Measurements from ENCODE around the gene PROM1.

Gene PROM1

DNA sequence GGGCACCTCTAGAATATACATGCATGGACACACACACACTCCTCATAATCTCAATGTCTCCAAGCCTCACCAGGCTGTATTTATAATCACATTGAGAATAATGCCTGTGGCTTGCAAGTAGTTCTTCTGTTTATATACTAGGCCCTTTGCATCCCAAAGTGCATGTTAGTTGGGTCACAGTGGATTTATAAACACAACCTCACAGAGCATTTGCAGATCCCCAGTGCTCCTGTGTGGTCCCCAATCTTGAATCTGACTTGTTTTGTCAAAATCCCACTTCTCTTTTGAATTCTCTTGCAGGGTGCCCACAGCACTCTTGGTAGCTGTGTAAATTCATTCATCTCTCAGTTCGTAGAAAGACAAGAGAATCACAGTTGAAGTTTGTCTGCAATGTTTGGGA lies 49.6 kb upstream of the PROM1 start:
- TF ChIP-seq KLF7 (tag by site-specific recombination; IDR thresholded peaks at IDR 0.05; ENCODE audit: borderline replicate concordance), result no peak
- no peak for TF ChIP-seq ZNF473 (tag by site-specific recombination; IDR thresholded peaks at IDR 0.05)
- TF ChIP-seq ZNF48 (tag by site-specific recombination; IDR thresholded peaks at IDR 0.05), result no peak
- TF ChIP-seq ZNF777 (tag by site-specific recombination; IDR thresholded peaks at IDR 0.05; ENCODE audit: borderline replicate concordance), result no peak
- TF ChIP-seq ZBTB7A (tag by site-specific recombination; IDR thresholded peaks at IDR 0.05; ENCODE audit: low read depth), result no peak
- TF ChIP-seq, protein P1, sequence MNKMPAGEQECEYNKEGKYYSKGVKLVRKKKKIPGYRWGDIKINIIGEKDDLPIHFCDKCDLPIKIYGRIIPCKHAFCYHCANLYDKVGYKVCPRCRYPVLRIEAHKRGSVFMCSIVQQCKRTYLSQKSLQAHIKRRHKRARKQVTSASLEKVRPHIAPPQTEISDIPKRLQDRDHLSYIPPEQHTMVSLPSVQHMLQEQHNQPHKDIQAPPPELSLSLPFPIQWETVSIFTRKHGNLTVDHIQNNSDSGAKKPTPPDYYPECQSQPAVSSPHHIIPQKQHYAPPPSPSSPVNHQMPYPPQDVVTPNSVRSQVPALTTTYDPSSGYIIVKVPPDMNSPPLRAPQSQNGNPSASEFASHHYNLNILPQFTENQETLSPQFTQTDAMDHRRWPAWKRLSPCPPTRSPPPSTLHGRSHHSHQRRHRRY (tag by site-specific recombination; IDR thresholded peaks at IDR 0.05), result no peak
- TF ChIP-seq, protein P2, sequence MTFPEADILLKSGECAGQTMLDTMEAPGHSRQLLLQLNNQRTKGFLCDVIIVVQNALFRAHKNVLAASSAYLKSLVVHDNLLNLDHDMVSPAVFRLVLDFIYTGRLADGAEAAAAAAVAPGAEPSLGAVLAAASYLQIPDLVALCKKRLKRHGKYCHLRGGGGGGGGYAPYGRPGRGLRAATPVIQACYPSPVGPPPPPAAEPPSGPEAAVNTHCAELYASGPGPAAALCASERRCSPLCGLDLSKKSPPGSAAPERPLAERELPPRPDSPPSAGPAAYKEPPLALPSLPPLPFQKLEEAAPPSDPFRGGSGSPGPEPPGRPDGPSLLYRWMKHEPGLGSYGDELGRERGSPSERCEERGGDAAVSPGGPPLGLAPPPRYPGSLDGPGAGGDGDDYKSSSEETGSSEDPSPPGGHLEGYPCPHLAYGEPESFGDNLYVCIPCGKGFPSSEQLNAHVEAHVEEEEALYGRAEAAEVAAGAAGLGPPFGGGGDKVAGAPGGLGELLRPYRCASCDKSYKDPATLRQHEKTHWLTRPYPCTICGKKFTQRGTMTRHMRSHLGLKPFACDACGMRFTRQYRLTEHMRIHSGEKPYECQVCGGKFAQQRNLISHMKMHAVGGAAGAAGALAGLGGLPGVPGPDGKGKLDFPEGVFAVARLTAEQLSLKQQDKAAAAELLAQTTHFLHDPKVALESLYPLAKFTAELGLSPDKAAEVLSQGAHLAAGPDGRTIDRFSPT (tag by site-specific recombination; IDR thresholded peaks at IDR 0.05), result no peak
- TF ChIP-seq, protein P3, sequence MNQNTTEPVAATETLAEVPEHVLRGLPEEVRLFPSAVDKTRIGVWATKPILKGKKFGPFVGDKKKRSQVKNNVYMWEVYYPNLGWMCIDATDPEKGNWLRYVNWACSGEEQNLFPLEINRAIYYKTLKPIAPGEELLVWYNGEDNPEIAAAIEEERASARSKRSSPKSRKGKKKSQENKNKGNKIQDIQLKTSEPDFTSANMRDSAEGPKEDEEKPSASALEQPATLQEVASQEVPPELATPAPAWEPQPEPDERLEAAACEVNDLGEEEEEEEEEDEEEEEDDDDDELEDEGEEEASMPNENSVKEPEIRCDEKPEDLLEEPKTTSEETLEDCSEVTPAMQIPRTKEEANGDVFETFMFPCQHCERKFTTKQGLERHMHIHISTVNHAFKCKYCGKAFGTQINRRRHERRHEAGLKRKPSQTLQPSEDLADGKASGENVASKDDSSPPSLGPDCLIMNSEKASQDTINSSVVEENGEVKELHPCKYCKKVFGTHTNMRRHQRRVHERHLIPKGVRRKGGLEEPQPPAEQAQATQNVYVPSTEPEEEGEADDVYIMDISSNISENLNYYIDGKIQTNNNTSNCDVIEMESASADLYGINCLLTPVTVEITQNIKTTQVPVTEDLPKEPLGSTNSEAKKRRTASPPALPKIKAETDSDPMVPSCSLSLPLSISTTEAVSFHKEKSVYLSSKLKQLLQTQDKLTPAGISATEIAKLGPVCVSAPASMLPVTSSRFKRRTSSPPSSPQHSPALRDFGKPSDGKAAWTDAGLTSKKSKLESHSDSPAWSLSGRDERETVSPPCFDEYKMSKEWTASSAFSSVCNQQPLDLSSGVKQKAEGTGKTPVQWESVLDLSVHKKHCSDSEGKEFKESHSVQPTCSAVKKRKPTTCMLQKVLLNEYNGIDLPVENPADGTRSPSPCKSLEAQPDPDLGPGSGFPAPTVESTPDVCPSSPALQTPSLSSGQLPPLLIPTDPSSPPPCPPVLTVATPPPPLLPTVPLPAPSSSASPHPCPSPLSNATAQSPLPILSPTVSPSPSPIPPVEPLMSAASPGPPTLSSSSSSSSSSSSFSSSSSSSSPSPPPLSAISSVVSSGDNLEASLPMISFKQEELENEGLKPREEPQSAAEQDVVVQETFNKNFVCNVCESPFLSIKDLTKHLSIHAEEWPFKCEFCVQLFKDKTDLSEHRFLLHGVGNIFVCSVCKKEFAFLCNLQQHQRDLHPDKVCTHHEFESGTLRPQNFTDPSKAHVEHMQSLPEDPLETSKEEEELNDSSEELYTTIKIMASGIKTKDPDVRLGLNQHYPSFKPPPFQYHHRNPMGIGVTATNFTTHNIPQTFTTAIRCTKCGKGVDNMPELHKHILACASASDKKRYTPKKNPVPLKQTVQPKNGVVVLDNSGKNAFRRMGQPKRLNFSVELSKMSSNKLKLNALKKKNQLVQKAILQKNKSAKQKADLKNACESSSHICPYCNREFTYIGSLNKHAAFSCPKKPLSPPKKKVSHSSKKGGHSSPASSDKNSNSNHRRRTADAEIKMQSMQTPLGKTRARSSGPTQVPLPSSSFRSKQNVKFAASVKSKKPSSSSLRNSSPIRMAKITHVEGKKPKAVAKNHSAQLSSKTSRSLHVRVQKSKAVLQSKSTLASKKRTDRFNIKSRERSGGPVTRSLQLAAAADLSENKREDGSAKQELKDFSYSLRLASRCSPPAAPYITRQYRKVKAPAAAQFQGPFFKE (tag by site-specific recombination; IDR thresholded peaks at IDR 0.05; ENCODE audit: borderline replicate concordance), result no peak
- no peak for TF ChIP-seq ZNF426 (tag by site-specific recombination; IDR thresholded peaks at IDR 0.05)
- TF ChIP-seq ZFP69B (tag by site-specific recombination; IDR thresholded peaks at IDR 0.05), result no peak
- TF ChIP-seq ZBTB17 (tag by site-specific recombination; IDR thresholded peaks at IDR 0.05), result no peak
- Histone ChIP-seq H3K9me3 (ENCODE audit: control insufficient read depth, insufficient read depth, low read depth, low read length) (no peaks in the 10 kb centered on the region), H3K36me3 (ENCODE audit: control insufficient read depth in 2 of 2, insufficient read depth in 1 of 2, low read length in 2 of 2) (no peaks in the 10 kb centered on the region), H3K4me3 (ENCODE audit: low read depth, low read length) (no peak overlapping the region), H3K27ac (ENCODE audit: extremely low read depth, low read depth, low read length) (no peak overlapping the region), H3K4me1 (ENCODE audit: control insufficient read depth, insufficient read depth, low read length) (0 out of 2 replicates have a peak, but pooled peaks cover 3% of the 10 kb centered on the region)
- ChIA-PET POLR2A (no interaction called here), CTCF (no interaction called here)

DNA sequence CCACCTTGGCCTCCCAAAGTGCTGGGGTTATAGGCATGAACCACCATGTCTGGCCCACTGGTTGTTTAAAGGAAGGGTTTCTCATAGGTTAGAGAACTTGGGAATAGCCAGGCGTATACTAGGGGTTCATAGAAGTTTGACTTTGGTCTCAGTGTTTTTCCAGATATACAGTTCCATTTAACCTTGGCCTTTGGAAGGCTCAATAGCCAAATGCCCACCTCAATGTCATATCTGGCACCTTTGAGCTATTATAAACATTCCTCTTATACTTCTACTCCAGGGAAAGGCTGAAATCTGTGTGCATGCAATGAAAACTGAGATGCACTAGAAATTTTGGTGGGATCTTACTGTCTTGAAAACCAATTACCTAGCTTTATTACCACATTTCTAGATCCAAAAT lies 47.5 kb upstream of the PROM1 start:
- ChIA-PET POLR2A (interaction anchor here (0.7 kb wide), 1 partner anchor 9 kb away, joined by 3 read pairs; no protein-coding TSS in a partner anchor), CTCF (no interaction called here)
- H3K4me3 ChIP-seq (ENCODE audit: low read depth, low read length), result no peak overlapping the region
- no peaks in the 10 kb centered on the region for H3K36me3 ChIP-seq (ENCODE audit: control insufficient read depth in 2 of 2, insufficient read depth in 1 of 2, low read length in 2 of 2)
- H3K27ac ChIP-seq (ENCODE audit: extremely low read depth, low read depth, low read length), result no peak overlapping the region
- H3K4me1 ChIP-seq (ENCODE audit: control insufficient read depth, insufficient read depth, low read length), result 0 out of 2 replicates have a peak, but pooled peaks cover 3% of the 10 kb centered on the region
- H3K9me3 ChIP-seq (ENCODE audit: control insufficient read depth, insufficient read depth, low read depth, low read length), result no peaks in the 10 kb centered on the region
- TF ChIP-seq ZNF530 (tag by site-specific recombination; IDR thresholded peaks at IDR 0.05; ENCODE audit: low read depth) (no peak), ZNF311 (tag by site-specific recombination; IDR thresholded peaks at IDR 0.05; ENCODE audit: borderline replicate concordance) (no peak), ZBTB17 (tag by site-specific recombination; IDR thresholded peaks at IDR 0.05) (no peak), YY1 (tag by site-specific recombination; IDR thresholded peaks at IDR 0.05) (no peak)
- TF ChIP-seq, protein P3 (tag by site-specific recombination; IDR thresholded peaks at IDR 0.05; ENCODE audit: borderline replicate concordance), result no peak
- TF ChIP-seq, protein P4, sequence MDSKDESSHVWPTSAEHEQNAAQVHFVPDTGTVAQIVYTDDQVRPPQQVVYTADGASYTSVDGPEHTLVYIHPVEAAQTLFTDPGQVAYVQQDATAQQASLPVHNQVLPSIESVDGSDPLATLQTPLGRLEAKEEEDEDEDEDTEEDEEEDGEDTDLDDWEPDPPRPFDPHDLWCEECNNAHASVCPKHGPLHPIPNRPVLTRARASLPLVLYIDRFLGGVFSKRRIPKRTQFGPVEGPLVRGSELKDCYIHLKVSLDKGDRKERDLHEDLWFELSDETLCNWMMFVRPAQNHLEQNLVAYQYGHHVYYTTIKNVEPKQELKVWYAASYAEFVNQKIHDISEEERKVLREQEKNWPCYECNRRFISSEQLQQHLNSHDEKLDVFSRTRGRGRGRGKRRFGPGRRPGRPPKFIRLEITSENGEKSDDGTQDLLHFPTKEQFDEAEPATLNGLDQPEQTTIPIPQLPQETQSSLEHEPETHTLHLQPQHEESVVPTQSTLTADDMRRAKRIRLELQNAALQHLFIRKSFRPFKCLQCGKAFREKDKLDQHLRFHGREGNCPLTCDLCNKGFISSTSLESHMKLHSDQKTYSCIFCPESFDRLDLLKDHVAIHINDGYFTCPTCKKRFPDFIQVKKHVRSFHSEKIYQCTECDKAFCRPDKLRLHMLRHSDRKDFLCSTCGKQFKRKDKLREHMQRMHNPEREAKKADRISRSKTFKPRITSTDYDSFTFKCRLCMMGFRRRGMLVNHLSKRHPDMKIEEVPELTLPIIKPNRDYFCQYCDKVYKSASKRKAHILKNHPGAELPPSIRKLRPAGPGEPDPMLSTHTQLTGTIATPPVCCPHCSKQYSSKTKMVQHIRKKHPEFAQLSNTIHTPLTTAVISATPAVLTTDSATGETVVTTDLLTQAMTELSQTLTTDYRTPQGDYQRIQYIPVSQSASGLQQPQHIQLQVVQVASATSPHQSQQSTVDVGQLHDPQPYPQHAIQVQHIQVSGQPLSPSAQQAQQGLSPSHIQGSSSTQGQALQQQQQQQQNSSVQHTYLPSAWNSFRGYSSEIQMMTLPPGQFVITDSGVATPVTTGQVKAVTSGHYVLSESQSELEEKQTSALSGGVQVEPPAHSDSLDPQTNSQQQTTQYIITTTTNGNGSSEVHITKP (tag by site-specific recombination; IDR thresholded peaks at IDR 0.05), result no peak
